BLaER1 treated with 17β-estradiol and CSF1 and Interleukin-3, amounts not matched to agents 10 nM and 100 nM (cell line): ENCODE data around the gene SPEM1.

Source experiments
- H3K27ac ChIP-seq, 11 experiments: shearing (Covaris generic); formaldehyde crosslinking; 2 replicates each; pipeline ENCODE4 v1.8.1; 2022
- H3K27me3 ChIP-seq, 11 experiments: shearing (Covaris generic); formaldehyde crosslinking; 2 replicates each; pipeline ENCODE4 v1.8.1; 2022
- H3K36me3 ChIP-seq, 11 experiments: shearing (Covaris generic); formaldehyde crosslinking; 2 replicates each; pipeline ENCODE4 v1.8.1; 2022
- H3K4me1 ChIP-seq, 10 experiments: shearing (Covaris generic); formaldehyde crosslinking; 2 replicates each; pipeline ENCODE4 v1.8.1; 2022
- H3K4me2 ChIP-seq, 11 experiments: shearing (Covaris generic); formaldehyde crosslinking; 2 replicates each; pipeline ENCODE4 v1.8.1; 2022
- H3K4me3 ChIP-seq, 10 experiments: shearing (Covaris generic); formaldehyde crosslinking; 2 replicates each; pipeline ENCODE4 v1.8.1; 2022
- H3K9ac ChIP-seq, 11 experiments: shearing (Covaris generic); formaldehyde crosslinking; 2 replicates each; pipeline ENCODE4 v1.8.1; 2022
- H3K9me3 ChIP-seq, 11 experiments: shearing (Covaris generic); formaldehyde crosslinking; replicated peaks in 1 of 11; 2 replicates each; pipeline ENCODE4 v1.8.1; 2022
- H4K20me1 ChIP-seq, 11 experiments: shearing (Covaris generic); formaldehyde crosslinking; 2 replicates each; pipeline ENCODE4 v1.8.1; 2022
- Cebpa-rat ChIP-seq, 11 experiments: shearing (Covaris generic); IDR thresholded peaks; 2 replicates each; pipeline ENCODE4 v1.8.1; 2022

SPEM1 gene

GRCh38 chr17:7444682-7445618 is 24.8 kb downstream of the SPEM1 start, which contains the start of gene CHRNB1:
CHRNB1 (plus strand) TSS chr17:7445061; CDS start chr17:7445128, 67 bp downstream.
- peaks cover 20 to 30% (median 25%) of the 10 kb centered on the region in 10 experiments for H3K4me1 ChIP-seq
- peaks cover 86 to 95% (median 89%) of the 10 kb centered on the region in 11 experiments for H3K27me3 ChIP-seq
- no peaks in the 10 kb centered on the region for H3K36me3 ChIP-seq
- H4K20me1 ChIP-seq: peaks cover 0 to 38% (median 16%) of the 10 kb centered on the region in 11 experiments; a peak in 16 of 22 replicates
- H3K4me2 ChIP-seq: peak within 1 kb of the TSS; percentile 81 to 96 (median 87)
- peak within 1 kb of the TSS; percentile 40 to 64 (median 50); a peak in 19 of 20 replicates for H3K4me3 ChIP-seq
- peak within 1 kb of the TSS in 2 of 11 experiments; percentile 44 to 48; a peak in 2 of 22 replicates for H3K9ac ChIP-seq
- no peaks in the 10 kb centered on the region for H3K9me3 ChIP-seq
- no peak within 1 kb of the TSS for H3K27ac ChIP-seq
- TF ChIP-seq Cebpa-rat (IDR thresholded peaks at IDR 0.05): no peak

DNA sequence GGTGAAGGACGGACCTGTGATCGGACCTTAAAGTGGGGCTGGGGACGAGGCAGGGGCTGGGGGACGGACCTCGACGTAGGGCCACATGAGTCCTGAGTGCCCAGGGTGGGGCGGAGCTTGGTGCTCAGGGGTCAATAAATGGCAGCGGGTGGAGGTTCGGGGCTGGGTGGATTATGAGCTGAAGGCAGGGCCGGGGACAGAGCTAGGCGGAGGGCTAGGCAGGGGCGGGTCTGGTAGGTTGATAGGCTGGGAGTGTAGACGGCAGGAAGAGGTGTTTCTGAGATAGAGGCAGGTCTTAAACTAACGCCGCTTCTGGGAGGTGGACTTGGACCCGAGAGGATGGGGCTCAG is 25.5 kb downstream of the SPEM1 start:
- Histone ChIP-seq H3K4me3 (peak overlapping the region in 7 of 10 experiments; percentile 42 to 64 (median 51); a peak in 10 of 20 replicates), H3K4me1 (peaks cover 13 to 23% (median 19%) of the 10 kb centered on the region in 10 experiments), H3K36me3 (no peaks in the 10 kb centered on the region), H3K4me2 (peak overlapping the region; percentile 81 to 96 (median 87)), H3K9ac (no peak overlapping the region), H4K20me1 (peaks cover 0 to 31% (median 10%) of the 10 kb centered on the region in 11 experiments; a peak in 12 of 22 replicates), H3K9me3 (no peaks in the 10 kb centered on the region), H3K27ac (no peak overlapping the region), H3K27me3 (peaks cover 80 to 89% (median 83%) of the 10 kb centered on the region in 11 experiments)
- no peak for TF ChIP-seq Cebpa-rat (IDR thresholded peaks at IDR 0.05)

DNA sequence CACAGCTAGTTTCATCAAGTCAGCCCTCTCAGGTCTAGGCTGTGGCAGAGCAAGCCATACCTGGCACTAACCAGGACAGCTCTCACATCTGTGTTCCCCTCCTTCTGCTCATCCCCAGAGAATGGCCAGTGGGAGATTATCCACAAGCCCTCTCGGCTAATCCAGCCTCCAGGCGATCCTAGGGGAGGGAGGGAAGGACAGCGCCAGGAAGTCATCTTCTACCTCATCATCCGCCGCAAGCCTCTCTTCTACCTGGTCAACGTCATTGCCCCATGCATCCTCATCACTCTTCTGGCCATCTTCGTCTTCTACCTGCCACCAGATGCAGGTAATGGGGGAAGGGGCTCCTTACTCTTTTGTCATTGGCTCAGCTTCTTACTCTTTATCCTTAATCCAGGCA is 28.3 kb downstream of the SPEM1 start:
- Histone ChIP-seq H3K9me3 (no peaks in the 10 kb centered on the region), H3K27me3 (peaks cover 51 to 60% (median 54%) of the 10 kb centered on the region in 11 experiments), H3K9ac (no peak overlapping the region), H3K4me3 (no peak overlapping the region), H4K20me1 (peaks cover 0 to 19% (median 6%) of the 10 kb centered on the region in 11 experiments; a peak in 9 of 22 replicates), H3K4me1 (peaks cover 10 to 18% (median 15%) of the 10 kb centered on the region in 10 experiments), H3K36me3 (no peaks in the 10 kb centered on the region), H3K27ac (no peak overlapping the region), H3K4me2 (no peak overlapping the region)
- no peak for TF ChIP-seq Cebpa-rat (IDR thresholded peaks at IDR 0.05)

DNA sequence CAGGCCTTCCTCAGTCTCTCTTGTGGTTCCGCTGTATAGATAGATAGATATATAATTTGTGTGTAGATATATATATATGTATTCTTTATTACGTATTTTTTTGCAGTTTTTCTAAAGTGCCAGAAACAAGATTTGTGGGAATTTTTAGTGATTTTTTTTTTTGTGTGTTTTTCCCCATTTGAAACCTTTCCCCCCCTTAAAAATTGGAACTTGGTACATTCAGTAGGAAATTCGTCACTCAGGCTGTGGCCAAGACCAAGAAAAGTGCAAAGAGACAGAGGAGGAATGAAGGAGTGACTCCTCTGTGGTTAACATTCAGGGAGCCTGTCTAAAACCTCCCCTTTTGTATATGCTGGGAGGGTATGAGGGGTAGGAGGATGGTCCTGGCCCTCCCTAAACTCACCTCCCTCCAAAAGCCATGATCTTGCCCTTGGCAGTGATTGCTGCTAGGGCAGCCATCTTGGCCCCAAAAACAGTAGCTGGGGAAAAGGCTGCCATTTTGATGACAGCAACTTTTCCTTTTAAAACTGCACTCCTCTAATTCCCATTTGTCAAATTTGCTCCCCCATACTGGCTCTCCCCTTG is 39.9 kb downstream of the SPEM1 start:
- Histone ChIP-seq H4K20me1 (no peaks in the 10 kb centered on the region; a peak in 2 of 22 replicates), H3K36me3 (peaks cover 26 to 49% (median 36%) of the 10 kb centered on the region in 11 experiments), H3K9me3 (no peaks in the 10 kb centered on the region), H3K4me1 (peaks cover 13 to 26% (median 20%) of the 10 kb centered on the region in 10 experiments), H3K9ac (no peak overlapping the region), H3K27me3 (no peaks in the 10 kb centered on the region), H3K27ac (peak overlapping the region in 10 of 11 experiments; percentile 18 to 66 (median 44); a peak in 16 of 22 replicates), H3K4me3 (no peak overlapping the region), H3K4me2 (peak overlapping the region in 8 of 11 experiments; percentile 10 to 52 (median 28); a peak in 10 of 22 replicates)
- TF ChIP-seq Cebpa-rat (IDR thresholded peaks at IDR 0.05): no peak

- H3K9me3 ChIP-seq: no peaks in the 10 kb centered on the region
- peak overlapping the region in 6 of 11 experiments; percentile 10 to 52 (median 36); a peak in 7 of 22 replicates for H3K4me2 ChIP-seq
- H3K4me3 ChIP-seq: no peak overlapping the region
- H3K27ac ChIP-seq: peak overlapping the region in 7 of 11 experiments; percentile 37 to 66 (median 49); a peak in 10 of 22 replicates
- no peak overlapping the region for H3K9ac ChIP-seq
- no peaks in the 10 kb centered on the region; a peak in 2 of 22 replicates for H4K20me1 ChIP-seq
- H3K27me3 ChIP-seq: no peaks in the 10 kb centered on the region
- H3K36me3 ChIP-seq: peaks cover 33 to 58% (median 43%) of the 10 kb centered on the region in 11 experiments
- no peak for TF ChIP-seq Cebpa-rat (IDR thresholded peaks at IDR 0.05)
- H3K4me1 ChIP-seq: peaks cover 12 to 29% (median 21%) of the 10 kb centered on the region in 10 experiments
Measured at GRCh38 chr17:7460850-7461660, 40.9 kb downstream of the SPEM1 start.

GRCh38 chr17:7462474-7463371 is 42.6 kb downstream of the SPEM1 start:
- Histone ChIP-seq H3K4me1 (peaks cover 14 to 34% (median 26%) of the 10 kb centered on the region in 10 experiments), H3K9ac (no peak overlapping the region), H4K20me1 (peaks cover 0 to 13% (median 0%) of the 10 kb centered on the region in 11 experiments; a peak in 6 of 22 replicates), H3K27me3 (no peaks in the 10 kb centered on the region), H3K27ac (no peak overlapping the region), H3K4me2 (no peak overlapping the region), H3K9me3 (no peaks in the 10 kb centered on the region), H3K36me3 (peaks cover 42 to 75% (median 54%) of the 10 kb centered on the region in 11 experiments), H3K4me3 (no peak overlapping the region)
- TF ChIP-seq Cebpa-rat (IDR thresholded peaks at IDR 0.05): no peak

DNA sequence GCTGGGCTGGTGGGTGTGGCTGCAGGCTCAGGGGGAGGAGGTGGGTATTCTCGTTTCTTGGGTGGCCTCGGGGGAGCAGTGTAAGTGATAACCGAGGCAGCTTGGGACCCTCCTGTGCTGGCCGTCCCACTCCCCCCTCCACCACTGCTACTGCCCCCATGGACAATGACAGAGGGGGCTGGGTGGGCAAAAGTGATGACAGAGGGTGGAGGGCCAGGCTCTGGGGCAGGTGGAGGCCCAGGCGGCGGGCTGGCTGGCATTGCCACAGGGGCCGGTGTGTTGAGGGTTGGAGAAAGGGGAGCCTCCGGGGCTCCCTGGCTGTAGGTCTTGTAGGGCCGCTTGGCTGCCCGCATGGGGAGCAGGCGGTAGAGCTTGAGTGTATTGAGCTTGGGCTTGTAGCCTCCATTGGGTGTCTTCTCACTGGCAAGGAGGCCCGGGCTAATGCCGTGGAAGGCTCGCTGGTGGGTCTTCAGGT is 43.3 kb downstream of the SPEM1 start:
- Histone ChIP-seq H3K36me3 (peaks cover 42 to 74% (median 54%) of the 10 kb centered on the region in 11 experiments), H3K27me3 (no peaks in the 10 kb centered on the region), H3K4me3 (no peak overlapping the region), H3K9ac (no peak overlapping the region), H4K20me1 (peaks cover 0 to 19% (median 0%) of the 10 kb centered on the region in 11 experiments; a peak in 6 of 22 replicates), H3K27ac (no peak overlapping the region), H3K4me1 (peaks cover 19 to 41% (median 31%) of the 10 kb centered on the region in 10 experiments), H3K9me3 (no peaks in the 10 kb centered on the region), H3K4me2 (no peak overlapping the region)
- no peak for TF ChIP-seq Cebpa-rat (IDR thresholded peaks at IDR 0.05)
